A549 (cell line): ENCODE data around the gene FOXA1. TPM values are rescaled to one million over a fixed set of nuclear protein-coding genes. Genes with fewer than 3 reads are reported as not detected.

ENCODE experiments used
- ATAC-seq, 2 experiments: fragments of 200-7000 bp in 1 of 2; fragments of >200 bp in 1 of 2; cut with Nextera tagmentation in 1 of 2; cut with Tn5 transposase in 1 of 2; 3 replicates each; pipeline versions ENCODE4 v1.8.0 to v1.9.1; 2018 to 2020; ENCODE audit warnings: mild to moderate bottlenecking in 1 of 2, moderate library complexity in 1 of 2
- CTCF ChIA-PET: fragments of 300-600 bp; sonication (Branson Sonifier 250); formaldehyde crosslinking; extraction: SDS; loops from one replicate; lab custom pipeline; 2021; ENCODE audit warnings: antibody characterized with exemption, inconsistent platforms; lab: Yijun Ruan, JAX
- POLR2A ChIA-PET: fragments of 350-600 bp; formaldehyde crosslinking; extraction: SDS; loops from one replicate; lab custom pipeline; 2021; ENCODE audit warnings: antibody characterized with exemption, inconsistent platforms; lab: Yijun Ruan, JAX
- DNase-seq, 2 experiments: peaks; one replicate each; pipeline versions ENCODE4 v3.0.0 to v3.0.0-alpha.2; 2011 to 2016; ENCODE audit warnings: low read depth in 1 of 2, low spot score in 1 of 2
- FAIRE-seq: peaks from 2 replicates; lab custom pipeline; 2011; peaks lifted over from hg19 to GRCh38; lab: Jason Lieb, UNC
- H3K27ac ChIP-seq, 2 experiments: fragments of >200 bp; sonication (Bioruptor Twin); formaldehyde crosslinking; 3 replicates each; pipeline ENCODE4 v1.5.1; 2016 to 2017
- H3K4me1 ChIP-seq: fragments of >200 bp; sonication (Bioruptor Twin); formaldehyde crosslinking; 3 replicates; pipeline ENCODE4 v1.6.1; 2016
- H3K4me2 ChIP-seq: fragments of >200 bp; sonication (Bioruptor Twin); formaldehyde crosslinking; 3 replicates; pipeline ENCODE4 v1.6.1; 2016
- H3K4me3 ChIP-seq: fragments of >200 bp; sonication (Bioruptor Twin); formaldehyde crosslinking; 3 replicates; pipeline ENCODE4 v1.5.1; 2016
- H3K9me3 ChIP-seq: fragments of >200 bp; sonication (Bioruptor Twin); formaldehyde crosslinking; 3 replicates; pipeline ENCODE4 v1.6.1; 2016
- CHD4 ChIP-seq: fragments of 200-600 bp; sonication (generic); IDR thresholded peaks from 2 replicates; pipeline ENCODE4 v1.6.1; 2016; ENCODE audit warnings: antibody characterized with exemption, mild to moderate bottlenecking, borderline replicate concordance
- EHF ChIP-seq: fragments of 250-450 bp; sonication (Bioruptor Pico); IDR thresholded peaks from 2 replicates; pipeline ENCODE4 v1.5.0; 2020; ENCODE audit warnings: mild to moderate bottlenecking
- JUN ChIP-seq, 2 experiments: fragments of >200 bp; sonication (Bioruptor Twin); formaldehyde crosslinking; IDR thresholded peaks; 2 replicates in 1 of 2; 3 replicates in 1 of 2; pipeline ENCODE4 v1.6.1; 2016 to 2017
- KDM5A ChIP-seq: fragments of 200-600 bp; sonication (generic); IDR thresholded peaks from 2 replicates; pipeline ENCODE4 v1.6.1; 2016; ENCODE audit warnings: antibody characterized with exemption, mild to moderate bottlenecking
- MYC ChIP-seq: IDR thresholded peaks from 2 replicates; pipeline ENCODE4 v1.6.1; 2012; ENCODE audit warnings: mild to moderate bottlenecking, inconsistent platforms, low read length, improper control_type of control experiment, borderline replicate concordance
- RAD21 ChIP-seq, 2 experiments: fragments of >200 bp in 1 of 2; sonication (Bioruptor Twin) in 1 of 2; formaldehyde crosslinking in 1 of 2; IDR thresholded peaks in 1 of 2; conservative IDR thresholded peaks in 1 of 2; 2 replicates in 1 of 2; 3 replicates in 1 of 2; pipeline ENCODE4 v1.6.1; 2012 to 2018; ENCODE audit warnings: inconsistent platforms in 1 of 2
- RNF2 ChIP-seq: fragments of 200-600 bp; sonication (generic); IDR thresholded peaks from 2 replicates; pipeline ENCODE4 v1.6.1; 2016; ENCODE audit warnings: low read depth, mild to moderate bottlenecking, antibody characterized with exemption, moderate library complexity, borderline replicate concordance
- SMC3 ChIP-seq: fragments of >200 bp; sonication (Bioruptor Twin); formaldehyde crosslinking; IDR thresholded peaks from 3 replicates; pipeline ENCODE4 v1.6.1; 2018; ENCODE audit warnings: inconsistent platforms
- TFCP2L1 ChIP-seq: fragments of 250-450 bp; sonication (Bioruptor Pico); IDR thresholded peaks from 2 replicates; pipeline ENCODE4 v1.5.0; 2021; ENCODE audit warnings: mild to moderate bottlenecking
- WGBS: methylation state at CpG from one replicate; pipeline ENCODE4 v1.1.6; 2017; ENCODE audit errors: missing lambda C conversion rate; 5-methylcytosine and 5-hydroxymethylcytosine counted together
- polyA plus RNA-seq, 4 experiments: library from polyadenylated mRNA; depleted of rRNA in 3 of 4; stranded (reverse); fragments of >200 nt; fragmentation: RNase III in 1 of 4; extraction: RNeasy Plus Mini Kit Qiagen cat#74134 plus additional on column Dnase treatment in 1 of 4; gene quantifications; 2 replicates in 3 of 4; 3 replicates in 1 of 4; pipeline ENCODE4 v1.2.3, GENCODE V29; 2011 to 2017
- TF ChIP-seq, protein P1 (sequence below): IDR thresholded peaks from 2 replicates; pipeline ENCODE4 v1.6.1; 2012
- TF ChIP-seq, protein P2 (sequence below): fragments of >200 bp; sonication (Bioruptor Twin); formaldehyde crosslinking; IDR thresholded peaks from 3 replicates; pipeline ENCODE4 v1.5.1; 2016
- TF ChIP-seq, protein P3 (sequence below): fragments of >200 bp; sonication (Bioruptor Twin); formaldehyde crosslinking; IDR thresholded peaks from 3 replicates; pipeline ENCODE4 v1.6.1; 2016
- TF ChIP-seq, protein P4 (sequence below): IDR thresholded peaks from 2 replicates; pipeline ENCODE4 v1.6.1; 2012; ENCODE audit warnings: low read depth, borderline replicate concordance

FOXA1 gene
- polyA plus RNA-seq, 2 of the 4 experiments (the other 2 are of a cell fraction), result 5.5 to 17.9 TPM

DNA sequence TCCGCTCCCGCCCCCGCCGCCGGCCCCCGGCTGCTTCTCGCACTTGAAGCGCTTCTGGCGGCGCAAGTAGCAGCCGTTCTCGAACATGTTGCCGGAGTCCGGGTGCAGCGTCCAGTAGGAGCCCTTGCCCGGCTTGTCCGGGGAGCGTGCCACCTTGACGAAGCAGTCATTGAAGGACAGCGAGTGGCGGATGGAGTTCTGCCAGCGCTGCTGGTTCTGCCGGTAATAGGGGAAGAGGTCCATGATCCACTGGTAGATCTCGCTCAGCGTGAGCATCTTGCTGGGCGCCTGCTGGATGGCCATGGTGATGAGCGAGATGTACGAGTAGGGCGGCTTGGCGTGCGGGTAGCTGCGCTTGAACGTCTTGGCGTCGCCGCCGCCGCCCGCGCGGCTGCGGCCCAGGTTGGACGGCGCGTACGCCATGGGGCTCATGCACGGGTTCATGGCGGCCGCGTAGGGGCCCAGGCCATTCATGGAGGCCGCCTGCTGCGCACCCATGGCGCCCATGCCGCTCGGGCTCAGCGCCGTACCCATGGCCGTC lies 3.0 kb downstream of the FOXA1 start:
- H3K4me2 ChIP-seq, result peak overlapping the region; percentile 95
- H3K9me3 ChIP-seq, result no peaks in the 10 kb centered on the region
- ATAC-seq, result peak; percentile 3 to 12; a peak in 4 of 6 replicates
- H3K27ac ChIP-seq, result peak overlapping the region; percentile 87 to 90
- no peak for TF ChIP-seq RAD21 (conservative IDR thresholded peaks at IDR 0.05 in 1 of 2, IDR thresholded peaks at IDR 0.05 in 1 of 2)
- TF ChIP-seq, protein P1, sequence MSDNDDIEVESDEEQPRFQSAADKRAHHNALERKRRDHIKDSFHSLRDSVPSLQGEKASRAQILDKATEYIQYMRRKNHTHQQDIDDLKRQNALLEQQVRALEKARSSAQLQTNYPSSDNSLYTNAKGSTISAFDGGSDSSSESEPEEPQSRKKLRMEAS, result 0 out of 2 replicates have a peak, but pooled peaks have one; percentile 20
- TF ChIP-seq RNF2, result peak; percentile 60; the same call in 1 of the 2 replicates
- TF ChIP-seq, protein P2, sequence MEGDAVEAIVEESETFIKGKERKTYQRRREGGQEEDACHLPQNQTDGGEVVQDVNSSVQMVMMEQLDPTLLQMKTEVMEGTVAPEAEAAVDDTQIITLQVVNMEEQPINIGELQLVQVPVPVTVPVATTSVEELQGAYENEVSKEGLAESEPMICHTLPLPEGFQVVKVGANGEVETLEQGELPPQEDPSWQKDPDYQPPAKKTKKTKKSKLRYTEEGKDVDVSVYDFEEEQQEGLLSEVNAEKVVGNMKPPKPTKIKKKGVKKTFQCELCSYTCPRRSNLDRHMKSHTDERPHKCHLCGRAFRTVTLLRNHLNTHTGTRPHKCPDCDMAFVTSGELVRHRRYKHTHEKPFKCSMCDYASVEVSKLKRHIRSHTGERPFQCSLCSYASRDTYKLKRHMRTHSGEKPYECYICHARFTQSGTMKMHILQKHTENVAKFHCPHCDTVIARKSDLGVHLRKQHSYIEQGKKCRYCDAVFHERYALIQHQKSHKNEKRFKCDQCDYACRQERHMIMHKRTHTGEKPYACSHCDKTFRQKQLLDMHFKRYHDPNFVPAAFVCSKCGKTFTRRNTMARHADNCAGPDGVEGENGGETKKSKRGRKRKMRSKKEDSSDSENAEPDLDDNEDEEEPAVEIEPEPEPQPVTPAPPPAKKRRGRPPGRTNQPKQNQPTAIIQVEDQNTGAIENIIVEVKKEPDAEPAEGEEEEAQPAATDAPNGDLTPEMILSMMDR, result peak; percentile 18; the same call in 2 of the 3 replicates
- TF ChIP-seq, protein P3, sequence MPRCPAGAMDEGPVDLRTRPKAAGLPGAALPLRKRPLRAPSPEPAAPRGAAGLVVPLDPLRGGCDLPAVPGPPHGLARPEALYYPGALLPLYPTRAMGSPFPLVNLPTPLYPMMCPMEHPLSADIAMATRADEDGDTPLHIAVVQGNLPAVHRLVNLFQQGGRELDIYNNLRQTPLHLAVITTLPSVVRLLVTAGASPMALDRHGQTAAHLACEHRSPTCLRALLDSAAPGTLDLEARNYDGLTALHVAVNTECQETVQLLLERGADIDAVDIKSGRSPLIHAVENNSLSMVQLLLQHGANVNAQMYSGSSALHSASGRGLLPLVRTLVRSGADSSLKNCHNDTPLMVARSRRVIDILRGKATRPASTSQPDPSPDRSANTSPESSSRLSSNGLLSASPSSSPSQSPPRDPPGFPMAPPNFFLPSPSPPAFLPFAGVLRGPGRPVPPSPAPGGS, result no peak
- TF ChIP-seq CHD4, result no peak
- TF ChIP-seq, protein P4, sequence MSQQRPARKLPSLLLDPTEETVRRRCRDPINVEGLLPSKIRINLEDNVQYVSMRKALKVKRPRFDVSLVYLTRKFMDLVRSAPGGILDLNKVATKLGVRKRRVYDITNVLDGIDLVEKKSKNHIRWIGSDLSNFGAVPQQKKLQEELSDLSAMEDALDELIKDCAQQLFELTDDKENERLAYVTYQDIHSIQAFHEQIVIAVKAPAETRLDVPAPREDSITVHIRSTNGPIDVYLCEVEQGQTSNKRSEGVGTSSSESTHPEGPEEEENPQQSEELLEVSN, result 0 out of 2 replicates have a peak, but pooled peaks have one; percentile 20
- no peak for TF ChIP-seq TFCP2L1
- no peak for TF ChIP-seq MYC
- TF ChIP-seq, all 56 proteins: peak for 4
- POLR2A ChIA-PET, result no interaction called here
- Histone ChIP-seq H3K4me3 (peak overlapping the region; percentile 92), H3K4me1 (peaks cover 21% of the 10 kb centered on the region)
- DNase-seq, result peak in 1 of 2 experiments; percentile 77
- CTCF ChIA-PET, result interaction anchor here (0.8 to 1.9 kb wide), 11 partner anchors 8 to 361 kb away, joined by 3 to 18 read pairs (median 4); no protein-coding TSS in a partner anchor
- WGBS, result 33% methylated on average over 26 of the region's 58 CpGs
- no peak for FAIRE-seq

DNA sequence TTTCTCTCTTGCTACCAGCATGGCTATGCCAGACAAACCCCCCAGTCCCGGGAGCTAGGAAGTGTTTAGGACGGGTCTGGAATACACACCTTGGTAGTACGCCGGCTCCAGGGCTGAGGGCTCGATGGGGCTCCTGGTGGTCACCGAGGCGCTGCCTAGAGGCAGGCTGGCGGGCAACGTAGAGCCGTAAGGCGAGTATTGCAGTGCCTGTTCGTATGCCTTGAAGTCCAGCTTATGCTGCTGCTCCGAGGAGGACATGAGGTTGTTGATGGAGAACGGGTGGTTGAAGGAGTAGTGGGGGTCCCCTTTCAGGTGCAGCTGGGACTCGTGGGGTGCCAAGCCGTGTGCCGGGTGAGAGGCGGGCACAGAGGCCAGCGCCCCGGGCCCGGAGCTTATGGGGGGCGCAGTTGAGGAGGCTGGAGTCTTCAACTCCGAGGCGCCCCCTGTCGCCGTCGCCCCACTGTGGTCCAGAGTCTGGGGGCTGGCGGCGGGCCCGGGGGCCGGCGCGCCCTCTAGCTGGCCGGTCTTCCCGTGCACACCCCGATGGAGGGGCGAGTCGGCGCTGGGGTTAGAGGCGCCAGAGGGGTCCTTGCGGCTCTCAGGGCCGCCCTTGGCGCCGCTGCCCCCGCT lies 3.6 kb downstream of the FOXA1 start:
- 29% methylated on average over 20 of the region's 45 CpGs for WGBS
- Histone ChIP-seq H3K4me2 (peak overlapping the region; percentile 95), H3K4me3 (peak overlapping the region; percentile 92), H3K4me1 (peaks cover 17% of the 10 kb centered on the region)
- peak; percentile 36 to 63 for ATAC-seq
- TF ChIP-seq RAD21 (conservative IDR thresholded peaks at IDR 0.05 in 1 of 2, IDR thresholded peaks at IDR 0.05 in 1 of 2) (peak; percentile 1 to 50; a peak in 3 of 5 replicates), SMC3 (peak; percentile 60; the same call in 2 of the 3 replicates), EHF (CRISPR knock-in tag) (no peak), KDM5A (no peak), JUN (IDR thresholded peaks at IDR 0.05) (0 out of 5 replicates have a peak, but pooled peaks of 1 of the 2 experiments have one; percentile 26)
- TF ChIP-seq, protein P2, result peak; percentile 74
- TF ChIP-seq, protein P1, result peak; percentile 12; the same call in 1 of the 2 replicates
- TF ChIP-seq, all 56 proteins: peak for 5
- CTCF ChIA-PET, result interaction anchor here (0.6 to 1.9 kb wide), 14 partner anchors 9 to 434 kb away, joined by 3 to 18 read pairs (median 4); no protein-coding TSS in a partner anchor
- POLR2A ChIA-PET, result no interaction called here
- DNase-seq (peak in 1 of 2 experiments; percentile 80), FAIRE-seq (no peak)
- H3K9me3 ChIP-seq, result no peaks in the 10 kb centered on the region
- H3K27ac ChIP-seq, result peak overlapping the region; percentile 87 to 90
